Astrocyte of the spinal cord (primary cell): ENCODE data around the gene ZNF101.

ENCODE experiments used
- DNase-seq: peaks from one replicate; pipeline ENCODE4 v3.0.0; 2011; ENCODE audit warnings: low read depth, low spot score
- H3K4me3 ChIP-seq: 2 replicates; pipeline ENCODE4 v1.5.1; 2011; ENCODE audit warnings: low read depth, mild to moderate bottlenecking, low read length, moderate library complexity
- CTCF ChIP-seq: IDR thresholded peaks from 2 replicates; pipeline ENCODE4 v1.5.1; 2012; ENCODE audit warnings: low read depth, mild to moderate bottlenecking, low read length, inconsistent platforms
- in situ Hi-C: cut with HindIII; loops from 2 replicates; pipeline ENCODE4 v1.10.0; 2017; ENCODE audit warnings: low sequenced_read_pairs

Gene ZNF101

GRCh38 chr19:19633711-19634515 lies 34.7 kb upstream of the ZNF101 start:
- in situ Hi-C loops: no loop called here
- no peak for DNase-seq
- no peak for TF ChIP-seq CTCF
- no peak overlapping the region for H3K4me3 ChIP-seq

- in situ Hi-C loops: no loop called here
- no peak overlapping the region for H3K4me3 ChIP-seq
- TF ChIP-seq CTCF: no peak
- no peak for DNase-seq
These were observed 33.9 kb upstream of the ZNF101 start for GRCh38 chr19:19634516-19635312.

GRCh38 chr19:19635313-19635702 lies 33.3 kb upstream of the ZNF101 start:
- no peak overlapping the region for H3K4me3 ChIP-seq
- no peak for TF ChIP-seq CTCF
- in situ Hi-C loops: no loop called here
- no peak for DNase-seq

- no peak for DNase-seq
- in situ Hi-C loops: no loop called here
- no peak overlapping the region for H3K4me3 ChIP-seq
- no peak for TF ChIP-seq CTCF
These were observed 32.0 kb upstream of the ZNF101 start for GRCh38 chr19:19636573-19637185.

- no peak for DNase-seq
- no peak overlapping the region for H3K4me3 ChIP-seq
- in situ Hi-C loops: no loop called here
- no peak for TF ChIP-seq CTCF
These were observed 31.5 kb upstream of the ZNF101 start for GRCh38 chr19:19637186-19637522.

- in situ Hi-C loops: no loop called here
- DNase-seq: no peak
- H3K4me3 ChIP-seq: no peak overlapping the region
- TF ChIP-seq CTCF: no peak
These were observed 31.0 kb upstream of the ZNF101 start for GRCh38 chr19:19637523-19638251.
